Ovary (tissue), 3 donors: ENCODE results near the gene SMIM23.

Experiments
- POLR2A ChIP-seq: fragments of 450-650 bp; IDR thresholded peaks from one replicate; pipeline ENCODE4 v1.6.1; 2017; ENCODE audit warnings: antibody characterized with exemption, mild to moderate bottlenecking, moderate library complexity
- TF ChIP-seq, protein P1 (sequence below), 3 donors: fragments of 450-650 bp in 2 of 3; fragments of 200-600 bp in 1 of 3; IDR thresholded peaks; one replicate each; pipeline versions ENCODE4 v1.5.1 to v1.8.0; 2016 to 2022; ENCODE audit warnings: antibody characterized with exemption in 3 of 3, mild to moderate bottlenecking in 1 of 3
- donor health status: DM: no; HTN: no; CAD: no.

DNA sequence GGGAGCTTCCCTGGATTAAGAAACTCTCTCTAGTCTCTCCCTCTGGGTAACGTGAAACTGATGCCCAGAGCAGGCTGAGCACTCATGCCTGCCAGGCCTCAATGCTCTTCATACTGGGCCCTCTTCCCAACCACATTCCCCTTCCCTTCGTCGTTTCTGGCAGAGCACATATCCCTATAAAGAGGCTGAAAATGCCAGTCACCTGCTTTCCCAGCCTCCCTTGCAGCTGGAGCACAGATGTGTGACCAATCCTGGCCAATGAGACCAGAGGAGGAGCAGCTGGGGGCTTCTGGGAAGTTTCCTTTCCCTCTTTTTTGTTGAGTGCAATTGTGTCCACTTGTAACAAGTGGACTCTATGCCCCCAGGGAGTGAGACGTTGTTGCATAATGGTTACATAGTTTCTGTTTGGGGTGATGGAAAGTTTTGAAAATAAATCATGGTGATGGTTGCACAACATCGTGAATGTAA is 30.2 kb upstream of the SMIM23 start:
- TF ChIP-seq, protein P1, sequence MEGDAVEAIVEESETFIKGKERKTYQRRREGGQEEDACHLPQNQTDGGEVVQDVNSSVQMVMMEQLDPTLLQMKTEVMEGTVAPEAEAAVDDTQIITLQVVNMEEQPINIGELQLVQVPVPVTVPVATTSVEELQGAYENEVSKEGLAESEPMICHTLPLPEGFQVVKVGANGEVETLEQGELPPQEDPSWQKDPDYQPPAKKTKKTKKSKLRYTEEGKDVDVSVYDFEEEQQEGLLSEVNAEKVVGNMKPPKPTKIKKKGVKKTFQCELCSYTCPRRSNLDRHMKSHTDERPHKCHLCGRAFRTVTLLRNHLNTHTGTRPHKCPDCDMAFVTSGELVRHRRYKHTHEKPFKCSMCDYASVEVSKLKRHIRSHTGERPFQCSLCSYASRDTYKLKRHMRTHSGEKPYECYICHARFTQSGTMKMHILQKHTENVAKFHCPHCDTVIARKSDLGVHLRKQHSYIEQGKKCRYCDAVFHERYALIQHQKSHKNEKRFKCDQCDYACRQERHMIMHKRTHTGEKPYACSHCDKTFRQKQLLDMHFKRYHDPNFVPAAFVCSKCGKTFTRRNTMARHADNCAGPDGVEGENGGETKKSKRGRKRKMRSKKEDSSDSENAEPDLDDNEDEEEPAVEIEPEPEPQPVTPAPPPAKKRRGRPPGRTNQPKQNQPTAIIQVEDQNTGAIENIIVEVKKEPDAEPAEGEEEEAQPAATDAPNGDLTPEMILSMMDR (IDR thresholded peaks at IDR 0.05): no peak
- no peak for TF ChIP-seq POLR2A
